ENCODE results near the gene ANKRD33B.

DNA sequence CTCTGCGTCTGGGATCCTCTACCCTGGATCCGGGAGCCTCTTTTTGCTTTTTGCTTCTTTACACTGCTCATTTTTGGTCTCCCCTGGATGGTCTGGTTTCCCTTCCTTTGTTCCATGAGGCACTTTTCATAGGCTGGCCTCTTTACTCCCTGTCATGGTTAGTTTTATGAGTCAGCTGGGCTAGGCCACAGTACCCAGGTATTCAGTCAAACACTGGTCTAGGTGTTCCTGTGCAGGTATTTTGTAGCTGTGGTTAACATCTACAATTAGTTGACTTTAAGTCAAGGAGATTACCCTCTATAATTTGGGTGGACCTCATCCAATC, 17.5 kb downstream of the ANKRD33B start:
- TF ChIP-seq EZH2 (IDR thresholded peaks at IDR 0.05; ENCODE audit: insufficient read depth, poor library complexity, severe bottlenecking): no peak
- no peak for TF ChIP-seq EZH2phosphoT487 (IDR thresholded peaks at IDR 0.05; ENCODE audit: insufficient read depth, low read depth)
